Stimulated activated naive CD8-positive, alpha-beta T cell treated with anti-CD3 and anti-CD28 coated beads, Interleukin-15, amount 100 ng/mL, for 72 hours (primary cell): ENCODE measurements around the gene GRAMD1A.

Source experiments
- ATAC-seq: fragments of 150-1000 bp; cut with Tn5 transposase; 2 replicates; pipeline ENCODE4 v1.10.0; 2021; ENCODE audit warnings: mild to moderate bottlenecking, moderate library complexity
- DNase-seq, 2 donors: peaks; one replicate each; pipeline ENCODE4 v3.0.0; 2021 to 2022
- H3K27ac Mint-ChIP-seq, 2 donors: one replicate each; pipeline ENCODE4 v1.8.0; 2022; ENCODE audit warnings: mild to moderate bottlenecking in 2 of 2, mixed read lengths in 2 of 2, moderate library complexity in 2 of 2
- H3K27me3 Mint-ChIP-seq: one replicate; pipeline ENCODE4 v1.8.0; 2022; ENCODE audit warnings: mixed read lengths
- H3K4me1 Mint-ChIP-seq: one replicate; pipeline ENCODE4 v1.8.0; 2022; ENCODE audit warnings: mild to moderate bottlenecking, mixed read lengths
- H3K4me3 Mint-ChIP-seq, 2 donors: one replicate each; pipeline ENCODE4 v1.8.0; 2022; ENCODE audit warnings: mild to moderate bottlenecking in 2 of 2, mixed read lengths in 2 of 2, moderate library complexity in 1 of 2
- H3K9me3 Mint-ChIP-seq, 2 donors: one replicate each; pipeline ENCODE4 v1.8.0; 2022; ENCODE audit warnings: mixed read lengths in 2 of 2

GRAMD1A gene

GRCh38 chr19:35058370-35058769, 58.2 kb downstream of the GRAMD1A start:
- DNase-seq, result no peak
- Mint-ChIP-seq H3K27me3 (no peaks in the 10 kb centered on the region), H3K4me3 (no peak overlapping the region), H3K9me3 (no peaks in the 10 kb centered on the region), H3K4me1 (peaks cover 2% of the 10 kb centered on the region), H3K27ac (no peak overlapping the region)
- ATAC-seq, result no peak

GRCh38 chr19:35059006-35059798, 59.1 kb downstream of the GRAMD1A start:
- ATAC-seq (no peak), DNase-seq (no peak)
- Mint-ChIP-seq H3K27ac (no peak overlapping the region), H3K4me3 (no peak overlapping the region), H3K4me1 (peaks cover 10% of the 10 kb centered on the region), H3K9me3 (no peaks in the 10 kb centered on the region), H3K27me3 (no peaks in the 10 kb centered on the region)

DNA sequence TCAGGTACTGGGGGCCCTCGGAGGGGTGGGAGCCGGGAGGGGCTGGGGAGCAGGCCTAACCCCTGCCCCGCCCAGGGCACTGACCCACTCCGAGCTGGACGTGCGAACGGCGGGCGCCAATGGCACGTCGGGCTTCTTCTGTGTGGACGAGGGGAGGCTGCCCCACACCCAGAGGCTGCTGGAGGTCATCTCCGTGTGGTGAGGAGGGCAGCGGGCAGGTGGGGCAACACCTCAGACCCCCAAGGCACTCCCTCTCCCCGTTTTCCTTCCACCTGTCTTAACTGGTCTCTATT, 59.6 kb downstream of the GRAMD1A start:
- Mint-ChIP-seq H3K9me3 (no peaks in the 10 kb centered on the region), H3K4me3 (no peak overlapping the region), H3K27ac (peak overlapping the region in 1 of 2 donors; percentile 89), H3K4me1 (peaks cover 13% of the 10 kb centered on the region), H3K27me3 (no peaks in the 10 kb centered on the region)
- ATAC-seq (no peak), DNase-seq (no peak)

- Mint-ChIP-seq H3K9me3 (no peaks in the 10 kb centered on the region), H3K27ac (peak overlapping the region in 1 of 2 donors; percentile 89), H3K27me3 (no peaks in the 10 kb centered on the region), H3K4me3 (no peak overlapping the region), H3K4me1 (peaks cover 13% of the 10 kb centered on the region)
- ATAC-seq (no peak), DNase-seq (no peak)
Measured at GRCh38 chr19:35060160-35060855, 60.2 kb downstream of the GRAMD1A start.

GRCh38 chr19:35061583-35062373, 61.7 kb downstream of the GRAMD1A start:
- no peaks in the 10 kb centered on the region for H3K9me3 Mint-ChIP-seq

DNA sequence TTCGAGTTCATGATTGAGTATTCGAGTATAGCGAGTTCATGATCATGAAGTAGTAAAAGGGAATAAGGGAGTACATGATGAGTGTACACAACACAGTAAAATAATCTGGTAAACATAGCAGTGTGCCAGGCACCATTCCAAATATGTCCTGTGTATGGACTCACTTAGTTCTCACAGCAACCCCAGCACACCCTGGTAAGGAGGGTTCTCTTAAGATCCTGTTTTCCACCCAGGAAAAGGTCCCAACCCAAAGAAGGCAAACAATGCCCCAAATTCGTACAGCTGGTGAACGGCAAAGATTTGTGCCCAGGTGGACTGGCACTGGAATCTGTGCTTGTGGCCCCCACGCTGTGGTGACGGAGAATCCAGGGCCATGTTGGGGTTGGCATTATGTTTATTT, 62.8 kb downstream of the GRAMD1A start:
- no peak for ATAC-seq

More at GRCh38 chr19:35061583-35062373, 61.7 kb downstream of the GRAMD1A start:
- H3K4me3 Mint-ChIP-seq, result no peak overlapping the region
- H3K4me1 Mint-ChIP-seq, result peaks cover 16% of the 10 kb centered on the region
- no peak overlapping the region for H3K27ac Mint-ChIP-seq
- no peaks in the 10 kb centered on the region for H3K27me3 Mint-ChIP-seq
- ATAC-seq, result no peak
- DNase-seq, result no peak

GRCh38 chr19:35063940-35064818, 64.1 kb downstream of the GRAMD1A start:
- H3K27me3 Mint-ChIP-seq, result no peaks in the 10 kb centered on the region
- DNase-seq (no peak), ATAC-seq (peak; percentile 44)
- no peaks in the 10 kb centered on the region for H3K9me3 Mint-ChIP-seq
- H3K4me3 Mint-ChIP-seq, result no peak overlapping the region
- peaks cover 27% of the 10 kb centered on the region for H3K4me1 Mint-ChIP-seq
- H3K27ac Mint-ChIP-seq, result no peak overlapping the region

More for the DNA sequence above, 62.8 kb downstream of the GRAMD1A start:
- H3K4me1 Mint-ChIP-seq, result peaks cover 27% of the 10 kb centered on the region
- no peaks in the 10 kb centered on the region for H3K27me3 Mint-ChIP-seq
- no peaks in the 10 kb centered on the region for H3K9me3 Mint-ChIP-seq
- DNase-seq, result no peak
- H3K4me3 Mint-ChIP-seq, result no peak overlapping the region
- H3K27ac Mint-ChIP-seq, result no peak overlapping the region

GRCh38 chr19:35065574-35065973, 65.5 kb downstream of the GRAMD1A start:
- H3K4me1 Mint-ChIP-seq, result peaks cover 27% of the 10 kb centered on the region
- no peak for DNase-seq
- no peak for ATAC-seq
- H3K27me3 Mint-ChIP-seq, result no peaks in the 10 kb centered on the region
- no peaks in the 10 kb centered on the region for H3K9me3 Mint-ChIP-seq
- no peak overlapping the region for H3K27ac Mint-ChIP-seq
- H3K4me3 Mint-ChIP-seq, result no peak overlapping the region

DNA sequence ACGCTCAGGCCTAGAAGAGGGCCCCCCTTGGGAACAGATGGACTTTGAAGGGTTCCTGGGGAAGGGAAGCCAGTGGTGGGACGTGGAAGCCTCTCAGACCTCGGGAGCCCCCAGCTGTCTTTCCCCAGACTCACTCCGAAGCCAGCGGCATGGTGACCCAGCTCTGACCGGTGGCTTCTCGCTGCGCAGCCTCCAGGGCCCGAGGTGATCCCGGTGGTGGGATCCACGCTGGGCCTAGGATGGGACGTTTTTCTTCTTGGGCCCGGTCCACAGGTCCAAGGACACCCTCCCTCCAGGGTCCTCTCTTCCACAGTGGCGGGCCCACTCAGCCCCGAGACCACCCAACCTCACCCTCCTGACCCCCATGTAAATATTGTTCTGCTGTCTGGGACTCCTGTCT, 66.0 kb downstream of the GRAMD1A start:
- no peaks in the 10 kb centered on the region for H3K9me3 Mint-ChIP-seq
- DNase-seq (no peak), ATAC-seq (no peak)
- H3K27me3 Mint-ChIP-seq, result no peaks in the 10 kb centered on the region
- H3K4me1 Mint-ChIP-seq, result peaks cover 27% of the 10 kb centered on the region
- peak overlapping the region in 1 of 2 donors; percentile 34 for H3K27ac Mint-ChIP-seq
- H3K4me3 Mint-ChIP-seq, result no peak overlapping the region

DNA sequence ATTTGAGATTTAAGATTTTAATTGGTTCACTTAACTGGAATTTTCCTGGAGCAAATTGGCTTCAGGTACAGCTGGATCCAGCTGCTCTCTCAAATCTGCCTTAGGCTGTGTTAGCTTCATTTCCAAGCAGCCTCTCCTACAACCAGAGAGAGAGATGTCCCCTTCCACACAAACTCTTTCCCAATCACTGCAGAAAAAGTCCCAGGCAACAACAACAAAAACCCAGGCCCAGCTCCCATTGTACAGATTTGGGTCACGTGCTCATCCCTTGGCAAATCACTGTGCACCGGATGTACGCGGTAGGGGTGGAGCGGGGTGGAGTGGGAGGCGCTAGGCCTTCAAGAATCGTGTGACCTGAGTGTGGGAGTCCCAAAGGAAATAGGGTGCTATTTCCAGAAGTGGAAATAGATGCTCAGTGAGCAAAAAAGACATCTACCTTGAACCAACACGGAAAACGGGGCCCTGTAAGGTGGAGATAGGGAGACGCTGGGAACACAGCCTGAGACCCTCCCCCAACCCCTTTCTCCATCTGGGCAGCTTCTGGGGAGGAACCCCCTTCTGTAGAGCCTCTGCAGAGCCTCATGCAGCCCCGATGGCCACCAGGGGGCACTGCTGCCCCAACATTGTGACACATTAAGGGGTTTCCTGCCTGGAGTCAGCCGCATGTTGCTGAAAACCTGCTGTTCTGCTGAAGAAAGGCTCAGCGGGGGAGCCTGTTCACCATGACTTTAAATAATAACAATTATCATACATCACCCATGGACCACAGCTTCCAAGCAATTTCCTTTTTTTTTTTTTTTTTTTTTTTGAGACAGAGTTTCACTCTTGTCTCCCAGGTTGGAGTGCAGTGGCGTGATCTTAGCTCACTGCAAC, 66.8 kb downstream of the GRAMD1A start:
- H3K27me3 Mint-ChIP-seq, result no peaks in the 10 kb centered on the region
- peak overlapping the region; percentile 51 to 62 for H3K4me3 Mint-ChIP-seq
- H3K27ac Mint-ChIP-seq, result peak overlapping the region in 1 of 2 donors; percentile 59
- H3K9me3 Mint-ChIP-seq, result no peaks in the 10 kb centered on the region
- ATAC-seq, result peak; percentile 94
- peak; percentile 89 for DNase-seq
- H3K4me1 Mint-ChIP-seq, result peaks cover 27% of the 10 kb centered on the region

DNA sequence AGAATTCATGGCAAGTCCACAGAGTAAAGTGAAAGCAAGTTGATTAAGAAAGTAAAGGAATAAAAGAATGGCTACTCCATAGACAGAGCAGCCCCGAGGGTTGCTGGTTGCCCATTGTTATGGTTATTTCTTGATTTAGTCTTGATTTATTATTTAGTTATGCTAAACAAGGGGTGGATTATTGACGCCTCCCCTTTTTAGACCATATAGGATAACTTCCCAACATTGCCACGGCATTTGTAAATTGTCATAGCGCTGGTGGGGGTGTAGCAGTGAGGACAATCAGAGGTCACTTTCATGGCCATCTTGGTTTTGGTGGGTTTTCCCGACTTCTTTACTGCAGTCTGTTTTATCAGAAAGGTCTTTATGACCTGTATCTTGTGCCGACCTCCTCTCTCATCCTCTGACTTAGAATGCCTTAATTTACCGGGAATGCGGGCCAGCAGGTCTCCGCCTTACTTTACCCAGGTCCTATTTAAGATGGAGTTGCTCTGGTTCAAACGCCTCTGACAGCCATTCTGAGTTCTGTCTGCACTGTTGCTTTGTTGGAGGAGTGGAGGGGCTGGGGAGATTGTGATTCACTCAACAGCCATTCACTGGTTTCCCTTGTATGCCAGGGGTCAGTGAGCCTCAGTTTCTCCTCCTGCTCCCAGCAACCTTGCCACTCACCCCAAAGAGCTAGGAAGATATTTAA, 69.0 kb downstream of the GRAMD1A start:
- peaks cover 18% of the 10 kb centered on the region for H3K4me1 Mint-ChIP-seq
- no peak overlapping the region for H3K4me3 Mint-ChIP-seq
- no peak overlapping the region for H3K27ac Mint-ChIP-seq
- no peaks in the 10 kb centered on the region for H3K27me3 Mint-ChIP-seq
- H3K9me3 Mint-ChIP-seq, result no peaks in the 10 kb centered on the region
- DNase-seq, result no peak
- ATAC-seq, result no peak

GRCh38 chr19:35069696-35070095, 69.6 kb downstream of the GRAMD1A start:
- Mint-ChIP-seq H3K4me1 (peaks cover 14% of the 10 kb centered on the region), H3K9me3 (no peaks in the 10 kb centered on the region), H3K27me3 (no peaks in the 10 kb centered on the region), H3K27ac (no peak overlapping the region), H3K4me3 (no peak overlapping the region)
- no peak for ATAC-seq
- no peak for DNase-seq

DNA sequence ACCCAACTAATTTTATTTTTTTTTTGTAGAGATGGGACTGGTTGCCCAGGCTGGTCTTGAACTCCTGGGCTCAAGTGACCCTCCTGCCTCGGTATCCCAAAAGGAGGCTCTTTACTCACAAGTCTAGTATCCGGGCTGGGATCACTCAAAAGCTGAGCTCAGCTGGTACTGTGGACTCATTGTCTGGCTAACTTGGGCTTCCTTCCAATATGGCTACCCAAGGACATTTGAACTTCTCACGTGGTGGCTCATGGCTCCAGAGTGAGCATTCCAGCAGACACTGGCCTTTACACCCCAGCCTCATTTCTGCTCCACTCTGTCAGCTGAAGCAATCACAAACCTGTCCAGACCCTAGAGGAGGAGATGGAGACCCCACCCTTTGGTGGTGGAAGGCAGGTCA, 70.3 kb downstream of the GRAMD1A start:
- peak overlapping the region in 1 of 2 donors; percentile 19 for H3K27ac Mint-ChIP-seq
- DNase-seq (no peak), ATAC-seq (no peak)
- no peaks in the 10 kb centered on the region for H3K27me3 Mint-ChIP-seq
- peaks cover 14% of the 10 kb centered on the region for H3K4me1 Mint-ChIP-seq
- no peaks in the 10 kb centered on the region for H3K9me3 Mint-ChIP-seq
- no peak overlapping the region for H3K4me3 Mint-ChIP-seq

DNA sequence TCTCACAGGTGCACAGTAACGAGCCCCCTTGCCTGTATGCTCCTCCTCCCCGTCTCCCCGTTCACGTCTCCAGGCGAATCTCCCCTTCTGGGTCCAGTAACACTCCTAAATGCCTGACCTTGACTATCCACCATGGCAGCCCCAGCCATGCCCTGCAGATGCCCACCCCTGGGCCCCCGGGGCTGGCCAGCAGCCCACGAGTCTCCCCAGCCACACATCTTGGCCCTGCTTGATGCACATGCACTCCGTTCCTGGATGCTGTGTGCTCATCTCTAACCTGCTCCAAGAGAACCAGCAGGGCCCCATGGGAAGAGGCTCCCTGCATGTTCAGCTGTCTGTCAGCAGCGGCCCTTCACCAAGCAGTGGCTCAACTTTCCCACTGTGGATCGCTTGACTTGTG, 73.4 kb downstream of the GRAMD1A start:
- Mint-ChIP-seq H3K27ac (peak overlapping the region in 1 of 2 donors; percentile 61), H3K9me3 (no peaks in the 10 kb centered on the region), H3K4me1 (no peaks in the 10 kb centered on the region), H3K4me3 (no peak overlapping the region), H3K27me3 (no peaks in the 10 kb centered on the region)
- ATAC-seq, result no peak
- no peak for DNase-seq
